Activated T-helper 1 cell treated with Interleukin-2 at 50 U/mL for 16 hours (primary cell): ENCODE data around the gene NUDT15.
"Not testable (repeated sequence)": the region's sequence is repeated elsewhere in the genome, so short reads cannot be mapped to it uniquely, and the experiment has no call there.

ENCODE experiments used
- DNase-seq: peaks from one replicate; pipeline ENCODE4 v3.0.0-alpha.2; 2020; ENCODE audit warnings: low read depth

NUDT15 gene

DNA sequence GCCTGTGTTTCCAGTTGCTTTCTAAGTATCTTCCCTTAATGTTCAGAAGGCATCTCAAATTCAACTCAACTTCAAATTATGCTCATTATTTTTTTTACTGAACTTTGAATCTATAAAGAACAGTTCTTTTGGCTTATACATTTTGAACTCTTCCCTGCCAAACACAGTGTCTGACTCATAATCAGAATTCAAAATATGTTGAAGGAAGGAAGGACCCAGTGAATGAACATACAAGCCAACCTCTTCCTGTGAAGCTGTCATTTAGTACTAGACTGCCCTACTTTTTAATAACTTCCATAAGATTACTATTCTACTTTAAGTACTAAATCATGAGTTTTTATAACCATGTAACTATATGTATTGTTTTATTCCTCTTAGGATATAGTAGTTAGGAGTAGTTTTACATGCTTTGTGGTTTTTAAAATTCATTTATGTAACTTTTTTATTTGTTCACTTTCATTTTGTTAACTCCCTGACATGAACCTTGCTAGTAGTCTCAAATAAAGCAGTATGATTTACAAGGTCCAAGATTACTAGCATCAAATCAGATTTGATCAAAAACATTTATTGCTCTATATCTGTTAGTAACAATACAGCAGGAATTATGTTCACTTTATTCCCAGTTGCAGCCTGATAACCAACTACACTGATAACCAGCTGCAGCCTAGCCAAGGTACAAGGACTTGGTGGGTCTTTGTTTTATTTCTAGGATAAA lies 6.4 kb downstream of the NUDT15 start:
- no peak for DNase-seq

GRCh38 chr13:48050550-48050949 lies 13.0 kb downstream of the NUDT15 start:
- DNase-seq: no peak

DNA sequence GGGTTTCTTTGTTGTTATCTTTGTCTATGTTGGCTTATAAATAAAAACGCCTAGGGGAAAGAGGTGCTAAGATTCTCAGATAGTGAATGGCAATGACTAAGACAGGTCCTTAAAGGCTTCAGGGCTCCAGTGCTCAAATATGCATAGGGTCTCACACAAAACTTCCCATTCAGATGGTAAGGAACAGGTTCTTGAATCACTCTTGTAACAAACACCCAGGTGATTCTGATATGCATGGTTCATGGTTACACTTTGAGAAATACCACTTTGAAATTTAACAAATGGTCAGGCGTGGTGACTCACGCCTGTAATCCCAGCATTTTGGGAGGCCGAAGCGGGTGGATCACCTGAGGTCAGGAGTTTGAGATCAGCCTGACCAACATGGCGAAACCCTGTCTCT lies 17.1 kb downstream of the NUDT15 start:
- no peak for DNase-seq

GRCh38 chr13:48055712-48056111 lies 18.2 kb downstream of the NUDT15 start:
- DNase-seq: no peak

DNA sequence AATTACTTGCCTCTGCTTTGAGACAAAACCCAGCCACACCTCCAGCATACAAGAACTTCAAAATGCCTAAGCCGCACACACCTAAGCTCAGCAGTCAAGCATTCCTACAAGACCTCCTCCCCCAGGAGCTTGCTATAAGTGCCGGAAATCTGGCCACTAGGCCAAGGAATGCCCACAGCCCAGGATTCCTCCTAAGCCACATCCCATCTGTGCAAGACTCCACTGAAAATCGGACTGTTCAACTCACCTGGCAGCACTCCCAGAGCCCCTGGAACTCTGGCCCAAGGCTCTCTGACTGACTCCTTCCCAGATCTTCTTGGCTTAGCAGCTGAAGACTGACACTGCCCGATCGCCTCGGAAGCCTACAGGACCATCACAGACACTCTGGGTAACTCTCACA lies 21.0 kb downstream of the NUDT15 start:
- DNase-seq: not testable (repeated sequence)

GRCh38 chr13:48059951-48060350 lies 22.4 kb downstream of the NUDT15 start:
- DNase-seq: not testable (repeated sequence)

- no peak for DNase-seq
Observed at GRCh38 chr13:48066310-48066989, 28.9 kb downstream of the NUDT15 start.

- DNase-seq: no peak
Observed at GRCh38 chr13:48068036-48068435, 30.5 kb downstream of the NUDT15 start.

DNA sequence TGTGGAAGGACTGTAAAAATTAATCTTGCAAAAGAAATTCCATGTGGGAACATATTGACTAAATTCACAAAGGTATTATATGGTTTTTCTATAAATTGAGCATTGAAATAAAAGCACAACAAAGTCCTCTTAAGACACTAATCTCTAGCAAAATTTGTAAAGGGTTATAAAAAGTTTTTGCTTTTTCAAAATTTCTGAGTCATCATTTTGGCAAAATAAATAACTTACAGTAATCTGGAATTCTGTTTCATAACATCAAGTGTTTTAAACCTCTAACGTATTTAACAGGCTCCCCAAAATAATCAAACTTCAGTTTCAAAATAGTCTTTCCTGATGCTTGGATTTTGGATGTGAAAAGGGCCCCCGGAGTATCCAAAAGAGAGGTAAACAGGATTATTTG lies 31.4 kb downstream of the NUDT15 start:
- no peak for DNase-seq

- DNase-seq: no peak
Observed at GRCh38 chr13:48069573-48069972, 32.0 kb downstream of the NUDT15 start.

DNA sequence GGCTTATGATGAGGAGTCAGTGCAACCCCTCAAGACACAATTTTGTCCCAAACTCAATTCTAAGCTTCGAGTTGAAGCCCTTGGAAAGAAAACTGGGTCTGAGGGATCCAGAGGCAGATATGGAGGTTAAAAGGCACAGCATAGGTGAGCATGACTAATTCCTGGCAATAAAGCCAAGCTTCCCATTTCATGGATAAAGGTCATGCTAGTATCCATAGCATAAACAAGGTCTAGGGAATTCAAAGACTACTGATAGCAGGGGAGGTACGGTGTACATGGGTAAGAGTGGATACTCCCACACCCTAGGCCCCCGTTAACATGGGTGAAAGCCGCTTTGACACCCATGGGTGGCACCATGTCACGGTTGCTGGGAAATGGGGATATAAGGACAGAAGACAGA lies 33.4 kb downstream of the NUDT15 start:
- DNase-seq: no peak

GRCh38 chr13:48072304-48072703 lies 34.8 kb downstream of the NUDT15 start:
- no peak for DNase-seq

DNA sequence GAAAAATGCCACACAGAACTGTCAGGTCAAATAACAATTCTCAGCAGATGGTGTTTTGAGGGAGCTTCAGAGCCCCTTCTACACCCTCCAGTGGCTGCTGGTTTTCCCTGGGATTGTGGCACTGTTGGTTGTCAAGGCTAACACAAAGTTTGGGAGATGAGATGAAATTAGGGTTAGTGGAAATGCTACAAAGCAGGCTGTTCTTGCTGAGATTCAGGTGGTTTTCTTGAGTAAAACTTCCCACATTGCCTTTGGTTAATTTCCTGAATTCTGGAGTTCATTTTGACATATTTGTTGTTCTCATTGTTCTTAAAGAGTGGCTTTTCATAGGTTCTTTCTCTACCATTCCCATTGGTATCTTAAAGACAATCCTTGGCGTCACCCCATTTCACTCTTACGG lies 35.3 kb downstream of the NUDT15 start:
- no peak for DNase-seq

GRCh38 chr13:48074006-48074405 lies 36.5 kb downstream of the NUDT15 start:
- DNase-seq: no peak

GRCh38 chr13:48078251-48078656 lies 40.7 kb downstream of the NUDT15 start:
- DNase-seq: no peak

DNA sequence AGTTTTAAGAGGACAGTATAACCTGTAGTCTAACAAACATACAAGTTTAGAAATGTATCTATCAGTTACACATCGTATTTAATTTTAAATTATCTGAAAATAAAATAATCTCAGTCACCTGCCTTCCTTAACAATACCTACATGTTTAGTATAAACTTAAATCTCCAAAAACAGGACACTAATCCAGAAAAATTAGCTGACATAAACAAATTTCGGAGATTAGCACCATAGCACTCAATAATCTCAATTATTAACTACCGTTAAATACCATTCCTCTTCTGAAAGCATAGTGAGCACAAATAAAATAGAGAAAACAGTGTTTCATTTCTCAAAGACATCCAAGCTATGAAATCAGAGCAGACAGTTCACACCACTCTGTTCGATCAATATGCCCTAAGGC lies 44.2 kb downstream of the NUDT15 start:
- no peak for DNase-seq

- no peak for DNase-seq
Observed at GRCh38 chr13:48086272-48086671, 48.7 kb downstream of the NUDT15 start.

DNA sequence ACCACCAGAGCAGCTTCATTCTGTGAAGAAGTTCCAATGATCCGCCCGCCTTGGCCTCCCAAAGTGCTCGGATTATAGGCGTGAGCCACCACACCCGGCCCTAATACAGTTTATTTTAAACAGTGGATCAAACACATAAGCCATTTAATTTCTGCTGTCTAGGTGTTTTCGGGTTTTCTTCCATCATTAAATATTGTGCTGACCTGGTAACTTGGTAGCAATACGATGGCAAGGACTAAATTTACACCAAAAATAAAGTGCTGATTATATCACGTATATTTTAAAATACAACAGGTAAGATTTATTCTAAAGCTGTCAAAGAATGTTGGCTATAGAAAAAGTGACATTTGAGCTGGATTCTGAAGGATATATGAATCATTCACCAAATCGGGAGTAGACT lies 56.1 kb downstream of the NUDT15 start:
- DNase-seq: no peak

DNA sequence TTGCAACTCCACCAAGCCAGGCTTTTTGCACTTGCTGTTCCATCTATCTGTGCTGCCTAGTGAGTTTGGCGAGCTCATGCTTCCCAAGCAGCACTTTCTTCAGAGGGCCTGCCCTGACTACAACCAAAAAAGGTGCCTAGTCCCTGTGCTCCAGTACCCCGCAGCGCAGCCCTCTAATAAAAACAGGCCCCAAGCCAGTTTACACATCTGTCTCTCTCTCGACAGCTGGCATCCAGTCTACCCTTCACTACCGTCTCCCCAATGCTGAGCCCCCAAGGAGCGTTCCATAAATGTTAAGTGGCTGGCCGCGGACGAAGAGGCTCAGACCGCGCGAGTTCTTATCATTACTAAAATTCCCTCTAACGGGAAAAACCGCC lies 56.9 kb downstream of the NUDT15 start:
- DNase-seq: no peak

- DNase-seq: peak; percentile 97
Observed at GRCh38 chr13:48094781-48095502, 57.4 kb downstream of the NUDT15 start, which contains the start of gene MED4. Gene MED4 (minus strand): TSS chr13:48095104. CDS start chr13:48095078, 26 bp downstream.

DNA sequence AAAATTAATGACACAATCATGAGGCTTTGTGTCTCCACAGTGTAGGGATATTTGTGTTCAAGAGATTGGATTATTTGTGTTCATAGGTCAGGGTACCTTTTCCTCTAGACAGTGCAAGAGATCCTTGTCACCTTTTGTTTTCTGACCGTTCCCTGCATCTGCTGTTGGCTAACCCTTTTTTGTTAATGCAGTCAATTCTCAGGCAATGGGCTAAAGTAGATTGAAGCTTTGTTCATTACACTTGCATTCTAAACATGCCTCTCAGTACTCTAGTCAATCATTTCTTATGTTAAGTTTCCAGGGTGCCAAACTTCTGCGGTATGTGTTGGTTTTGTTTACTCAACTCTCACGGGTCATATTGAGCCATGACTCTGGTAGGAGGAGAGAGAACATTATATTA lies 59.1 kb downstream of the NUDT15 start:
- DNase-seq: no peak
